ENCODE data around the gene TBC1D17.

DNA sequence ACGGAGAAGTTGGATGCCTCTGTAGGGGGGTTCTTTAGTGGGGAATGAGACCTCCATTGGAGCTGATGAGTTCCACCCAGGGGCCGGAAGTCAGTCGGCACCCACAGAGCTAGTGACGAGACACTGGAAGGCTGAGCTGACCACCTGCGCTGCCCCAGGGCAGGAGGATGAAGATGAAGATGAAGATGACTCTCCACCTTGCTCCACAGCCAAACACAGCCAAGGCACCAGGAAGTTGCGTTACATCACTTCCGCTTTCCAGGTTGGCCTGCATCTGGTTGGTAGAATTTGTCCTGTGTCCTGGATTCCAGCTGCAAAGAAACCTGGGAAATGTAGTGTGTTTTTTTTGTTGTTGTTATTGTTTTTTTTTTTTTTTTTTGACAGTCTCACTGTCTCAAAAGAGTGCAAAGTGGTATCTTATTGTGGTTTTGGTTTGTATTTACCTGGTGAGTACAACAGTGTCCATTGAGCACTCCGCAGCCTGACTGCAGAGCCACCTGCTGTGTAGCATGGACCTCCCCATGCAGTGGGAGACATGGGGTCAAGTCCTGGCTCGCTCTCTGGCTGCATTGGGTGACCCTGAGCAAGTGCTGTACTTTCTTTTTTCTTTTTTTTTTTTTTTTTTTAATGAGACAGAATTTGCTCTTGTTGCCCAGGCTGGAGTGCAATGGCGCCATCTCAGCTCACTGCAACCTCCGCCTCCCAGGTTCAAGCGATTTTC lies 1.9 kb downstream of the TBC1D17 start:
- TF ChIP-seq, protein P1, sequence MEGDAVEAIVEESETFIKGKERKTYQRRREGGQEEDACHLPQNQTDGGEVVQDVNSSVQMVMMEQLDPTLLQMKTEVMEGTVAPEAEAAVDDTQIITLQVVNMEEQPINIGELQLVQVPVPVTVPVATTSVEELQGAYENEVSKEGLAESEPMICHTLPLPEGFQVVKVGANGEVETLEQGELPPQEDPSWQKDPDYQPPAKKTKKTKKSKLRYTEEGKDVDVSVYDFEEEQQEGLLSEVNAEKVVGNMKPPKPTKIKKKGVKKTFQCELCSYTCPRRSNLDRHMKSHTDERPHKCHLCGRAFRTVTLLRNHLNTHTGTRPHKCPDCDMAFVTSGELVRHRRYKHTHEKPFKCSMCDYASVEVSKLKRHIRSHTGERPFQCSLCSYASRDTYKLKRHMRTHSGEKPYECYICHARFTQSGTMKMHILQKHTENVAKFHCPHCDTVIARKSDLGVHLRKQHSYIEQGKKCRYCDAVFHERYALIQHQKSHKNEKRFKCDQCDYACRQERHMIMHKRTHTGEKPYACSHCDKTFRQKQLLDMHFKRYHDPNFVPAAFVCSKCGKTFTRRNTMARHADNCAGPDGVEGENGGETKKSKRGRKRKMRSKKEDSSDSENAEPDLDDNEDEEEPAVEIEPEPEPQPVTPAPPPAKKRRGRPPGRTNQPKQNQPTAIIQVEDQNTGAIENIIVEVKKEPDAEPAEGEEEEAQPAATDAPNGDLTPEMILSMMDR (IDR thresholded peaks at IDR 0.05; ENCODE audit: low read depth, low read length): no peak
- TF ChIP-seq EZH2phosphoT487 (IDR thresholded peaks at IDR 0.05; ENCODE audit: low read depth): no peak
